ENCODE results near the gene SDK2.

- no peak for TF ChIP-seq TAF1 (IDR thresholded peaks at IDR 0.05; ENCODE audit: low read depth, low read length)
- no peak for TF ChIP-seq POLR2A (IDR thresholded peaks at IDR 0.05; ENCODE audit: low read depth, low read length)
- TF ChIP-seq POLR2AphosphoS5 (IDR thresholded peaks at IDR 0.05; ENCODE audit: low read depth, low read length), result no peak
These were observed 267.6 kb downstream of the SDK2 start for GRCh38 chr17:73376636-73377035.
